OCI-LY3 (cell line): ENCODE data around the gene ERC2.

ENCODE experiments used
- H2AFZ ChIP-seq: fragments of 200-600, 300-600 bp; shearing (Covaris generic); 2 replicates; pipeline ENCODE4 v1.6.0; 2014; ENCODE audit warnings: antibody characterized with exemption, low read depth, low read length
- H3K27ac ChIP-seq: fragments of 200-600, 300-600 bp; sonication (generic); 2 replicates; pipeline ENCODE4 v1.5.1; 2014; ENCODE audit warnings: mild to moderate bottlenecking, low read length, moderate library complexity, mixed read lengths
- H3K27me3 ChIP-seq: fragments of 200-600, 300-600 bp; sonication (generic); 2 replicates; pipeline ENCODE4 v1.6.1; 2014; ENCODE audit warnings: low read depth, low read length, mixed read lengths
- H3K36me3 ChIP-seq: fragments of 200-600, 300-600 bp; sonication (generic); replicated peaks from 2 replicates; pipeline ENCODE3; 2014; ENCODE audit warnings: low read depth, low read length, mixed read lengths
- H3K4me1 ChIP-seq: fragments of 300-600, 200-600 bp; sonication (generic); 2 replicates; pipeline ENCODE4 v1.6.1; 2014; ENCODE audit warnings: low read length, mixed read lengths
- H3K4me2 ChIP-seq: fragments of 200-600, 300-600 bp; sonication (generic); 2 replicates; pipeline ENCODE4 v1.6.1; 2014; ENCODE audit warnings: low read length, mixed read lengths
- H3K4me3 ChIP-seq: fragments of 300-600, 200-600 bp; sonication (generic); 2 replicates; pipeline ENCODE4 v1.5.1; 2014; ENCODE audit warnings: antibody characterized with exemption, mild to moderate bottlenecking, low read length, moderate library complexity
- H3K79me2 ChIP-seq: fragments of 300-600, 200-600 bp; shearing (Covaris generic); 2 replicates; pipeline ENCODE4 v1.6.1; 2014; ENCODE audit warnings: mild to moderate bottlenecking, low read length, mixed read lengths
- H3K9ac ChIP-seq: fragments of 300-600, 200-600 bp; shearing (Covaris generic); 2 replicates; pipeline ENCODE4 v1.6.0; 2014; ENCODE audit warnings: mild to moderate bottlenecking, low read length, moderate library complexity
- H3K9me3 ChIP-seq: fragments of 200-600, 300-600 bp; shearing (Covaris generic); 2 replicates; pipeline ENCODE4 v1.6.1; 2014; ENCODE audit warnings: low read length, mixed read lengths; ENCODE audit not compliant: insufficient read depth
- H4K20me1 ChIP-seq: fragments of 200-600, 300-600 bp; sonication (generic); 2 replicates; pipeline ENCODE4 v1.6.1; 2016; ENCODE audit warnings: low read length, mixed read lengths; ENCODE audit not compliant: insufficient read depth
- EZH2phosphoT487 ChIP-seq: fragments of 200-600 bp; shearing (Covaris generic); IDR thresholded peaks from 2 replicates; pipeline ENCODE4 v1.6.1; 2018; ENCODE audit warnings: antibody characterized with exemption, mixed run types, low read depth
- TF ChIP-seq, protein P1 (sequence below): fragments of 200-600, 300-600 bp; sonication (generic); IDR thresholded peaks from 2 replicates; pipeline ENCODE4 v1.5.1; 2014; ENCODE audit warnings: antibody characterized with exemption, low read length, low read depth

Gene ERC2

GRCh38 chr3:56411166-56411565, 57.1 kb downstream of the ERC2 start:
- H2AFZ ChIP-seq, result no peak overlapping the region
- no peak overlapping the region for H3K4me3 ChIP-seq
- no peaks in the 10 kb centered on the region for H4K20me1 ChIP-seq
- no peaks in the 10 kb centered on the region for H3K36me3 ChIP-seq
- no peak overlapping the region for H3K4me2 ChIP-seq
- H3K79me2 ChIP-seq, result no peaks in the 10 kb centered on the region
- TF ChIP-seq, protein P1, sequence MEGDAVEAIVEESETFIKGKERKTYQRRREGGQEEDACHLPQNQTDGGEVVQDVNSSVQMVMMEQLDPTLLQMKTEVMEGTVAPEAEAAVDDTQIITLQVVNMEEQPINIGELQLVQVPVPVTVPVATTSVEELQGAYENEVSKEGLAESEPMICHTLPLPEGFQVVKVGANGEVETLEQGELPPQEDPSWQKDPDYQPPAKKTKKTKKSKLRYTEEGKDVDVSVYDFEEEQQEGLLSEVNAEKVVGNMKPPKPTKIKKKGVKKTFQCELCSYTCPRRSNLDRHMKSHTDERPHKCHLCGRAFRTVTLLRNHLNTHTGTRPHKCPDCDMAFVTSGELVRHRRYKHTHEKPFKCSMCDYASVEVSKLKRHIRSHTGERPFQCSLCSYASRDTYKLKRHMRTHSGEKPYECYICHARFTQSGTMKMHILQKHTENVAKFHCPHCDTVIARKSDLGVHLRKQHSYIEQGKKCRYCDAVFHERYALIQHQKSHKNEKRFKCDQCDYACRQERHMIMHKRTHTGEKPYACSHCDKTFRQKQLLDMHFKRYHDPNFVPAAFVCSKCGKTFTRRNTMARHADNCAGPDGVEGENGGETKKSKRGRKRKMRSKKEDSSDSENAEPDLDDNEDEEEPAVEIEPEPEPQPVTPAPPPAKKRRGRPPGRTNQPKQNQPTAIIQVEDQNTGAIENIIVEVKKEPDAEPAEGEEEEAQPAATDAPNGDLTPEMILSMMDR, result no peak
- no peak for TF ChIP-seq EZH2phosphoT487
- H3K9ac ChIP-seq, result no peak overlapping the region
- peaks cover 19% of the 10 kb centered on the region for H3K27me3 ChIP-seq
- no peaks in the 10 kb centered on the region for H3K4me1 ChIP-seq
- H3K27ac ChIP-seq, result no peak overlapping the region
- H3K9me3 ChIP-seq, result no peaks in the 10 kb centered on the region

DNA sequence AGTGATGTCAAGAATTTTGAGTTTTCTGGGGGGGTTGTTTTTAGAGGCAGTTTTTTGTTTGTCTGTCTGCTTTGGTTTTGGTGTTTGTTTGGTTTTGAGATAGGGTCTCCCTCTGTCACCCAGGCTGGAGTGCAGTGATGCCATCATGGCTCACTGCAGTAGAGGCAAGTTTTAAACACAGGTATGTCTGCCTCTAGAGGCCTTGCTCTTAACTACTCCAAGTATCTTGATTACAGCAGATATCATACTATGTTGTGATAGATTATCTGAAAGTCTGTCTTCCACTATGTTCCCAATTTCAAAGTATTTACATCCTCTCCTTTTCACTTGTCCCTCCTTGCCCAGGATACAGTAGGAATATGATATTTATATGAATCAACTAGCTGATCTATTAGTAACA, 57.7 kb downstream of the ERC2 start:
- no peaks in the 10 kb centered on the region for H4K20me1 ChIP-seq
- H3K9me3 ChIP-seq, result no peaks in the 10 kb centered on the region
- no peaks in the 10 kb centered on the region for H3K4me1 ChIP-seq
- H2AFZ ChIP-seq, result no peak overlapping the region
- no peak overlapping the region for H3K4me2 ChIP-seq
- TF ChIP-seq, protein P1, result no peak
- no peak for TF ChIP-seq EZH2phosphoT487
- no peak overlapping the region for H3K9ac ChIP-seq
- no peak overlapping the region for H3K27ac ChIP-seq
- H3K36me3 ChIP-seq, result no peaks in the 10 kb centered on the region
- peaks cover 15% of the 10 kb centered on the region for H3K27me3 ChIP-seq
- no peaks in the 10 kb centered on the region for H3K79me2 ChIP-seq
- no peak overlapping the region for H3K4me3 ChIP-seq

DNA sequence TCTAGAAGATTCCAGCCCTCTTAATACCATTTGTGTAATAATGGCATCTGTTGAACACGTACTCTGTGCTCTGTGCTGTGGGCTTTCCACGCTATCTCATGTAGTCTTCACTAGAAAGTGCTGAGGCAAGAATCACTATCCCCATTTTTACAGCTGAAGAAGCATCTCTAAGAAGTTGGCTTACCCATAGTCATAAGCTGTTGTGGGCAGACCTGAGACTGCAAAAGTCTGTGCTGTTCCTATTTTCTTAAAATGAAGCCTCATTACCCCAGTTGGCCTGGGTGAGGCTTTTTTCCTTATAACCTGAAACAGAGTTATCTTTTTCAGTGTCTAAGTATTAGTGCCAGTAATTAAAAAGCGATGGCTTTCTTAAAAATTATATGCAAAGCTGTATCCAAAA, 58.5 kb downstream of the ERC2 start:
- Histone ChIP-seq H4K20me1 (no peaks in the 10 kb centered on the region), H3K27ac (no peak overlapping the region), H3K79me2 (no peaks in the 10 kb centered on the region), H3K4me1 (no peaks in the 10 kb centered on the region), H3K36me3 (no peaks in the 10 kb centered on the region), H3K9ac (no peak overlapping the region), H3K27me3 (peaks cover 15% of the 10 kb centered on the region), H3K9me3 (no peaks in the 10 kb centered on the region), H3K4me3 (no peak overlapping the region), H3K4me2 (no peak overlapping the region), H2AFZ (no peak overlapping the region)
- TF ChIP-seq, protein P1, result no peak
- TF ChIP-seq EZH2phosphoT487, result no peak

- Histone ChIP-seq H3K27me3 (peaks cover 11% of the 10 kb centered on the region), H3K79me2 (no peaks in the 10 kb centered on the region), H3K4me2 (no peak overlapping the region), H3K36me3 (no peaks in the 10 kb centered on the region), H2AFZ (no peak overlapping the region), H3K4me1 (no peaks in the 10 kb centered on the region), H3K9ac (no peak overlapping the region), H4K20me1 (no peaks in the 10 kb centered on the region), H3K4me3 (no peak overlapping the region), H3K9me3 (no peaks in the 10 kb centered on the region), H3K27ac (no peak overlapping the region)
- TF ChIP-seq, protein P1, result no peak
- no peak for TF ChIP-seq EZH2phosphoT487
Measured at GRCh38 chr3:56408761-56409196, 59.5 kb downstream of the ERC2 start.
